LNCaP clone FGC (cell line): Measurements from ENCODE around the gene CELSR1.
A peak's percentile ranks its signal among the peaks of the same experiment; 100 is the strongest.

ENCODE experiments used
- DNase-seq: peaks from one replicate; pipeline ENCODE4 v3.0.0-alpha.2; 2011; ENCODE audit warnings: low read depth
- H3K4me3 ChIP-seq: 2 replicates; pipeline ENCODE4 v1.5.1; 2011; ENCODE audit warnings: mild to moderate bottlenecking, low read depth, low read length, control low read depth
- CTCF ChIP-seq: IDR thresholded peaks from 2 replicates; pipeline ENCODE4 v1.5.1; 2012; ENCODE audit warnings: mild to moderate bottlenecking; ENCODE audit not compliant: control insufficient read depth, insufficient read depth; ENCODE audit errors: extremely low read depth

CELSR1 gene

GRCh38 chr22:46531581-46532175, 5.7 kb downstream of the CELSR1 start:
- DNase-seq = no peak
- H3K4me3 ChIP-seq = no peak overlapping the region
- no peak for TF ChIP-seq CTCF

GRCh38 chr22:46528121-46528610, 9.3 kb downstream of the CELSR1 start:
- no peak for TF ChIP-seq CTCF
- DNase-seq = no peak
- no peak overlapping the region for H3K4me3 ChIP-seq

- no peak for DNase-seq
- peak overlapping the region; percentile 28 for H3K4me3 ChIP-seq
- no peak for TF ChIP-seq CTCF
Observed at GRCh38 chr22:46526244-46526839, 11.1 kb downstream of the CELSR1 start.

GRCh38 chr22:46525389-46526243, 11.8 kb downstream of the CELSR1 start:
- H3K4me3 ChIP-seq = peak overlapping the region; percentile 28
- TF ChIP-seq CTCF = no peak
- DNase-seq = peak; percentile 50

GRCh38 chr22:46524203-46524740, 13.1 kb downstream of the CELSR1 start:
- no peak for DNase-seq
- H3K4me3 ChIP-seq = no peak overlapping the region
- no peak for TF ChIP-seq CTCF

- DNase-seq = no peak
- TF ChIP-seq CTCF = no peak
- no peak overlapping the region for H3K4me3 ChIP-seq
Observed at GRCh38 chr22:46522797-46523196, 14.6 kb downstream of the CELSR1 start.
